Measurements from ENCODE around the gene MAZ.
"Not testable (repeated sequence)": the region's sequence is repeated elsewhere in the genome, so short reads cannot be mapped to it uniquely, and the experiment has no call there.

The MAZ gene

GRCh38 chr16:29784901-29785500 is 21.3 kb upstream of the MAZ start:
- DNase-seq (ENCODE audit: low read depth) = peak; percentile 61

- DNase-seq (ENCODE audit: low read depth) = not testable (repeated sequence)
Measured at GRCh38 chr16:29787155-29787554, 19.2 kb upstream of the MAZ start.

GRCh38 chr16:29789775-29790182 is 16.6 kb upstream of the MAZ start:
- DNase-seq (ENCODE audit: low read depth) = no peak

- peak; percentile 100 for DNase-seq (ENCODE audit: low read depth)
Measured at GRCh38 chr16:29790183-29790948, 16.0 kb upstream of the MAZ start, which contains the start of gene KIF22. Gene KIF22, plus strand, starts transcription at chr16:29790751. Its CDS starts 9 bp downstream, at chr16:29790760.

- DNase-seq (ENCODE audit: low read depth) = no peak
Measured at GRCh38 chr16:29790949-29791844, 15.1 kb upstream of the MAZ start.

- DNase-seq (ENCODE audit: low read depth) = no peak
Measured at GRCh38 chr16:29791845-29792807, 14.2 kb upstream of the MAZ start.

GRCh38 chr16:29793153-29793552 is 13.2 kb upstream of the MAZ start:
- DNase-seq (ENCODE audit: low read depth) = not testable (repeated sequence)

- DNase-seq (ENCODE audit: low read depth) = no peak
Measured at GRCh38 chr16:29794231-29794710, 12.1 kb upstream of the MAZ start.

GRCh38 chr16:29802416-29802935 is 3.9 kb upstream of the MAZ start:
- DNase-seq (ENCODE audit: low read depth) = no peak

GRCh38 chr16:29804020-29804419 is 2.3 kb upstream of the MAZ start:
- no peak for DNase-seq (ENCODE audit: low read depth)

GRCh38 chr16:29804455-29805231 is 1.7 kb upstream of the MAZ start:
- DNase-seq (ENCODE audit: low read depth) = no peak

GRCh38 chr16:29805232-29806098 is 864 bp upstream of the MAZ start:
- DNase-seq (ENCODE audit: low read depth) = peak; percentile 96

GRCh38 chr16:29806641-29807425 is 504 bp downstream of the MAZ start:
- DNase-seq (ENCODE audit: low read depth) = no peak

- peak; percentile 74 for DNase-seq (ENCODE audit: low read depth)
Measured at GRCh38 chr16:29807426-29808218, 1.3 kb downstream of the MAZ start.

- DNase-seq (ENCODE audit: low read depth) = no peak
Measured at GRCh38 chr16:29808219-29808900, 2.0 kb downstream of the MAZ start.

GRCh38 chr16:29809031-29809747 is 2.9 kb downstream of the MAZ start:
- DNase-seq (ENCODE audit: low read depth) = no peak
